Kidney glomerular epithelial cell (primary cell): Measurements from ENCODE around the gene ERN1.
"Not testable (repeated sequence)": the region's sequence is repeated elsewhere in the genome, so short reads cannot be mapped to it uniquely, and the experiment has no call there.

Experiments used
- DNase-seq: peaks from one replicate; lab custom pipeline; 2025; lab: John Stamatoyannopoulos, UW

The ERN1 gene

DNA sequence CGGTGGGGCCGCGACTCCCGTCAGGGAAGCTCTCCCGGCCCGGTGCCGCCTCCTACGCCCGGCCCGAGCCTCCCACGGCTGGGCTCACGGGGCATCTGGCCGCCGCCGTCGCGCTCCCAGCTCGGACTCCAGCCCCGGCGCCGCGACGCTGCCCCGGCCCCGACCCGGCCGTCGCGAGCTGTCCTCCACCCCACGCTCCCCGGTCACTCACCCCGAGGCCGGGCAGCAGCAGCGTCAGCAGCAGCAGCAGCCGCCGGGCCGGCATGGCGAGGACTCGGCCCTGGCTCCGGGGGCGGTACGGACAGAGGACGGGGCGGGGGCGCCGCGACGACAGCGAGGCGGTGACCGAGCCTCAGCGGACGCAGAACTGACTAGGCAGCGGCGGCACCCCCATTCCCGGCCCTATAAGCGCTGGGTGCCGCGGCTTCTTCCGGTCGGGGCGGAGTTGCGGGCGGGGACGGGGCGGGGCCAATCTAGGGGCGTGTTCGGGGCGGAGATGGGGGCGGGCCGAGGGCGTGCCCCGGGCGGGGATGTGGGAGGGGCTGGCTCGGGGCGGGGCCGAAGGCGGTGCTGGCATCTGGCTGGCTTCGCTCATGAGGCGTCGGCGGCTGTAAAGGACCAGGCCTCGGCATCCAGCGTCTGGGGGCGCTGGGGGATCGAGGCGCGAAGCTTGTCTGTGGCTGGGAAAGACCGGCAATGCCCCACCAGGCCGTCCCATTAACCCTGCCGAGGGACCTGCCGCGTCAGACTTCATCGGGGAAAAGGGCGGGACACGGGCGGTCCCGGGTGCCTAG, at the start of gene ERN1:
Gene ERN1, minus strand, starts transcription at position 380 of the 794 bp plus-strand sequence. Its CDS starts 115 bp downstream, at position 265.
- DNase-seq, result peak; percentile 78

DNA sequence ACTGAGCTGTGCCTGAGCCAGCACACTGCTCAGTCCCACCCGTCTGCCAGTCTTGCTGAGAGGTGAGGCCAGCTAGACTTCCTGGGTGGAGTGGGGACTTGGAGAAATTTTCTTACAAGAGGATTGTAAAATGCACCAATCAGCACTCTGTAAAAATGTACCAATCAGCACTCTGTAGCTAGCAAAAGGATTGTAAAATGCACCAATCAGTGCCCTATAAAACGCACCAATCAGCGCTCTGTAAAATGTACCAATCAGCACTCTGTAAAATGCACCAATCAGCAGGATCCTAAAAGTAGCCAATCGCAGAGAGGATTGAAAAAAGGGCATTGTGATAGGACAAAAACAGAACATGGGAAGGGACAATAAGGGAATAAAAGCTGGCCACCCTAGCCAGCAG, 49.1 kb upstream of the ERN1 start:
- DNase-seq, result not testable (repeated sequence)

DNA sequence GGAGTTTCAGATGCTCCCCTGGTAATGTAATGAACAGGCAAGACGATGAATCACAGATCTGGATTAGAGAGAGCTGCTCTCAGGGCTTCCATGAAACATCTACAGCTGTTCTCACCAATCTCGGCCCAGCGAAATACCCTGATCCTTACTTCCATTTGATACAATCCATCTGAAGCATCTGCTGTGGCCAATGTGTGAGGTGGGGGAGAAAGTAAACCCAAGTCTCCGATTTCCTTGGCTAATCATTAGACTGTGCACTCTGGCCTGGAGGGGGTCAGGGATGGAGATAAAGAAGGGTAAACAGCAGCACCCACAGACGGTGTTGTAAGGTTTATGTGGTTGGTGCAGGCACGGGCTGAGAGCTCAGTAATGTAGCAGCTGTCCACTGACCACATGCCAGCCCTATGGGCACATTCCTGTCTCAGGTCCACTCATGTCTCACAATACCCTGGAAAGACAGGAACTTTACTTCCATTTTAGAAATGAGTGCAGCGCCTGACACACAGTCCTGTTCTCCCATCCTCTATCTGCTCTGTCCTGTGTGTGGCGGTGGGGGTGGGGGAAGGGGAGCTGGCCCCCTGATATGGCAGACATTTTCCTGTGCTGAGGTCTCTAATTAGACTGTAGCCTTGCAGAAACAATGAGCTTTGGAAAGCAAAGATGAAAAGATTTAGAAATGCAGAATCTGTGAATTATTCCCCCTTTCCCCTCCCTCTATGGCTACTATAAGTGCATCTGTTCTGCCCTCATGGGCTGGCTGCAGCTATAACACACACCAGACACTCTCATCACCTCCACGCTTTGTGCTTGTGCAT, 48.3 kb upstream of the ERN1 start:
- no peak for DNase-seq

DNA sequence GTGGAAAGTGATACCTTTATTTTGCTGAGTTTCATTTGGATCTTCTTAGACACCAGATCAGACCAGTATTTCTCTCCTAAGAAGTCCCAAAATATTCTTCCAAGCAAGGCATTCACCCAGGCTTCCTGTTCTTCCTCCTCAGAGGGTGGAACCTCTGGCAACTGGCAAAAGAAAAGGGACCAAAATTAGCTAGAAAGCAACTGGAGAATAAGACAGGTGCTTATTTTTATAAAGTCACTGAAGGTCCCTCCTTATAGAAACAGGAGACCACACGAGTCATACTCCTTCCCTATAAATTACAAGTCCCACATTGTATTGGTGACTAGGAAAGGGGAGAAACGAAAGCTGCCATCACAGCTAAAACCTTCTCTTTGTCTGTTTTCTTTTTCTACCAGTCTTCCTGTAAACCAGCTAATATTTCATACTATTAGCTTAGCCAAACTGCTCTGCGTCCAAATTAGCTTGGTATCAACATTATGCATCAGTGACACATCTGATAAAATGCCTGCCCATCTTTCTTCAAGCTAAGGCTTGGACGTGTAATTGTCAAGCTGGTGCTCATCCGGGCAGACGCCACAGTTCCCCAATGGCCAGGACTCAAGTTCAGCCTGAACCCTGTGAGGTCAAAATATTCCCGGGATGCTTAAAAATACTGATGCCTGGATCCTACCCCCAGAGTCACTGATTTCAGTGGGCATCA, 47.5 kb upstream of the ERN1 start:
- no peak for DNase-seq

DNA sequence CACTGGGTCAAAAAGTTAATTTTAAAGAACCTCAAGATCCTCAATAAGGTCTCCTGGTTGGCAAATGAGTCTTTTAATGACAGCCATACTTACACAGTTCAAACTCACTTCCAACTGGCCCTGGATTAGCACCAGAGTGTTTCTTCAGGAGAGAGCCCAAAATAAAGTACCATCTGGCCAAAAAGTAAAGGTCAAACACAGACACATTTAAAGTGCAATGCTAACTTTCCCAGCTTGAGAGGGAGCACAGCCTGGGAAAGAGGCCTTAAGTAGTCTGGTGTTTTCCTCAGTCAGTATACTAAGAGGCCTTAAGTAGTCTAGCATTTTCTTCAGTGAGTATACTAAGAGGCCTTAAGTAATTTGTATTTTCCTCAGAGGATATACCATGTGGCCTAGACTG, 46.6 kb upstream of the ERN1 start:
- no peak for DNase-seq

DNA sequence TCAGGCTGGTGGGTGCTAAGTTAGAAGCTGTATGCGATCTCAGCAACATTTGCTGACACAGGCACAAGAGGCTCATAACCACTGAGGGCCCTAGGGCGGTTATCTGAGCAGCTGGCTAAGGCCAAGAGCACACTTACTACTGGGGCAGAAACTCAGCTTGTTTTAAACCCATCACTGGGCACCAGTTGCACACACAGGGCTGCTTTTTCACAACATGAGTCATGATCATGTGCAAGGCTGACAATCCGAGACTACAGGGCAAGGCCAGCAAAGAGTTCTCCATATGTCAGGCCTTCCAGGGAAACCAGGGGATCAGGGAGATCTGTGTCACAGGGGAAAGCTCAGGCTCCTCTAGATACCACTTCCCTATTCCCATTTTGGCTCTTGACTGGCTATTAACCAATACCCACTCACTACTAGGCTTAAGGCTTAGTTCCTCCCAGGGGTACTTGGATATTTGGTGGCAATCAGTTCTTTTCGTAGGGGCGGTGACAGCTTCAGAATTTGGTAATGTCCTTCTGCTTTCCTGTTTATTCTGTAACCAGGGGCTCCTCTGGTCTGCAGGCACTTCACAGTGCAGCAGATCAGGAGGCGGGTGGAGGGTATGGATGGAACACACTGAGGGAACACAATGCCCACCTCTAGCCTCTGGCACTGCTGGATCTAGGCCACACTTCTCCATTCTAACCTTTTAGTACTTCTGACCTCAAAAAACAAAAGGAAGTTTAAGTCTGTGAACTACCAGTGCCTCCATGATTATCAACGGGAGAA, 44.9 kb upstream of the ERN1 start:
- DNase-seq, result no peak

DNA sequence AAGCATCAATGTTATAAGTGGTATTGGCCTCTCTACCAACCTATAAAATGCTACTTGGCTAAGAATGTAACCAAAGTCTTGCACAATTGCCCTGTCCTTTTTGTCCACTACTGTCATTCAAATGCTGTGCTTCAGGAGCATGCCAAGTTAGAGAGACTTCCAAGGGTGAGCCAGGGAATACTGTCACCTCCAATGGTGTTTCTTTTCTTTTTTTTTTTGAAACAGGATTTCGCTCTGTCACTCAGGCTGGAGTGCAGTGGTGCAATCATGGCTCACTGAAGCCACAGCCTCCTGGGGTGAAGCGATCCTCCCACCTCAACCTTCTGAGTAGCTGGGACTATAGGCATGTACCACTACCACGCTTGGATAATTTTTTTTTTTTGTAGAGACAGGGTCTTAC, 43.7 kb upstream of the ERN1 start:
- DNase-seq, result no peak

DNA sequence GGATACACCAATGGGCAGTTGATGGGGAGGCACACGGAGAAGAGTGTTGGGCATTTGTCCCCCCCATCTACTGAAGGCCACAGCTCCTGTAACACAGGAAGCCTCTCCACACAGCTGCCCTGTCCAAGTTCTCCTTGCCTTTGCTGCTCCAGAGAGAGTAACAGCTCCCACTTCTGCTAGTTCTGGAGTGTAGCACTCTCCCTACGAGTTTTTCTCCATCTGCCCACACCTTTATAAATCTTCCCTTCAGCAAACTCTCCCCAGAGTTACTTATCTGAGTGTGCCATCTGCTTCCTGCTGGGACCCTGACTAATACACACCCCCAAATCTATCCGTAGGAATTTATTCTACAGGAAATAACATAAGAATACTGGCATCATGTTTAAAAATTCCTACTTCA, 42.6 kb upstream of the ERN1 start:
- DNase-seq, result no peak

DNA sequence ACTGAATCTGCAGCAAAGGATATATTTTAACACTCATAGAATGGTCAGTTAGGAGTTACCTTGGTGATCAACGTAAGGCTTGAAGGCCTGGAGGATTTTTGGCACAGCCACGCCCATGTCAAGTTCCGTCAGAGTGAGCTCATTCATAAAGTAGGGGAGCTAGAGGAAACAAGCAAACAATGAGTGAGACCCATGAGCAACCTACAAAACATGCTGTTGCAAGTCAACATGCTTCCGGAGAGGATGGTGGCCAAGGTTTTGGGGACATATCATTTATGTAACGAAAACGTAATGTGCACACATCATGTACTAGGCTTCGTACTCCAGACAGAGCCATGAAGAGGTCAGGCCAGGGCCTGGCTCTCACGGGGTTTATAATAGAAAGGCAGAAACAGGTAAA, 41.1 kb upstream of the ERN1 start:
- DNase-seq, result no peak

DNA sequence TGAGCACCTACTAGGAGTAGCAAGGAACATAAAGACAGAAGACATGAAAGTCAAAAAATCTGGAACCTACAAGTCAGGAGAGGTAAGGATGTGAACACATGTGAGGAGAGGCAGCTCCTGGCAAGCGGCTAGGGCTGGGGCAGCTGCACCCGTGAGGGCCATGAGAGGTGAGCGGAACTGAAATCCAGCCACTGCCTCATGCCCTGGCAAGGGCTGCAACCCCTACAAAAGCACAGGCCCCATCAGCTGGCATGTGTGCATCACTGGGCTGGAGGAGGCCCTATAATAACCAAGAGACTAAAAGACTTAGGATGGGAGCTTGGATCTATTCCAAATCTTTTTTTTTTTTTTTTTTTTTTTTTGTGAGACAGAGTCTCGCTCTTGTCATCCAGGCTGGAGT, 40.3 kb upstream of the ERN1 start:
- no peak for DNase-seq

DNA sequence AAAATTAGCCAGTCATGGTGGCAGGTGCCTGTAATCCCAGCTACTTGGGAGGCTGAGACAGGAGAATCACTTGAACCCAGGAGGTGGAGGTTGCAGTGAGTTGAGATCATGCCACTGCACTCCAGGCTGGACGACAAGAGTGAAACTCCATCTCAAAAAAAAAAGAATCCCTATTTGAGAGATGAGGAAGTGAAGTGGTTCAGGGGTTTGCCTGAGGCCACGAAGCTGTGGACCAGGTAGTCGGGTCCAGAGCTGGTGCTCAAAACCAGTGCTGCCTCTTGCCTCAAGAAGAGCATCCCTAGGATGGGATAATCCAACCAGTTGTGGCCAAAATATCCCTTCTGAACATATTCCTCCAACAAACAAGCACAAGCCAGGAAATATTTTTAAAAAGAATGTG, 37.7 kb upstream of the ERN1 start:
- not testable (repeated sequence) for DNase-seq

DNA sequence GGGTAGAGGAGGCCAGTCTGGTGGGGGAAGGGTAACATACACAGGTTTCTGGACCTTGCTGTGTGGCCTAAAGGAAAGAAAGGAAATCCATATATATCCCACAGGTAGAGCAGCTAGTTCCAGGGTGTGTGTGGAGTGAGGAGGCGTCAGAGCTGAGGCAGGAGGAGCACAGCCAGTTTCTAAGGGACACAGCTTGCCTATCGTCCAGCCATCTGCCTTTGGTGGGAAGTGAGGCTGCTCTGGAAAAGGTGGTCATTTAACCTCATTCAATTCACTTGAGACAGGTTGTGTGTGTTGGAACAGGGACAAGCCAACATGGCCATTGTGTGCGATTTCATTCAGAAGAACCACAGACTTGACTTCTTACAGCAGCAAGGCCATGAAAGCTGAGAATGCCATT, 36.9 kb upstream of the ERN1 start:
- no peak for DNase-seq

DNA sequence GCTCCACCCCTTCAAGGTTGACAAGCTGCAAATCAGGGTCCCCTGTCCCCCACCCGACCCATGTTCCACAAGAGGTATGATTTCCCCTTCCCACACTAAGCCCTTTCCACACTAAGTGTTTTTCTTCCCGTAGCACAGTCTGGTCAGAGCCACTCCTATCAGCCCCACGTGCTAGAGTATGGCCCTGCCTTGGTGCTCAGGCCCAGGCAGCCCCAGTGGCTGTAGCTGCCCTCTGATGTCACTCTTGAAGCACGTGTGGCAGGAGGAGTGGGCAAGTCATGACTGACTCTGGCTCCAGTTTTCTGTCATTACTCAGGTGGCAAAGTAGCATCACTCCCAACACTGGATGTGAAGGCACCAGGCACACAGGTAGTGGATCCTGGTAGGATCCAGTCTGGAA, 35.4 kb upstream of the ERN1 start:
- no peak for DNase-seq

DNA sequence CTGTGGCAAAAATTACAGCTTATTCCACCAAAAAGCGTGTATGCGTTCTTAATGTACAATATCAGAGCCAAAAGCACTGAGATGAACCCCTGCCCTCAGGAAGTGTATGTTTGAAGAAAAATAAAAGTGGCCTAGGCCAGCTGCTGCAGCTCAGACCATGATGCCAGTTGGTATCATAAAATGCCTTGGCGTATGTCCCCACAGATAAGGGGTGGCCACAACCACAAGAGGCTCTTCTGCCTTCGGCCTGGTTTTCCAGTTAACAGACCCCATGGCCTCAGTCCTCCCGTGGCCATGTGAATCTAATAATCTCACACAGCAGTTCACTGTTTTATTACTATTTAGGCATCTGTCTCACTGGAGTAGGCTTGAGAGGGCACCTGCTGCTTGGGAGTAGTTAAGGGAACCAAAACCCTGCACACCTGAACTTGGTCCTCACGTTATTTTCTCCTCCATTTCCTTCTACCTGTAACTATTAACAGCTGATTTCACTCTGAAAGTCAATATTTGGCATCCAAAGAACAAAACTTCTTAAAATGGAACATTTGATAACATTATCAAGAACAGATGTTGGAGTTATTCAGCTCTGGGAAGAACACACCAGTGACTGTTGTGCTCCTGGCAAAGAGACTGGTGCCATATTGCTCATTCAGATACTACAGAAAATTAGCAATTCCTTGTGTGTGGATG, 34.8 kb upstream of the ERN1 start:
- no peak for DNase-seq

DNA sequence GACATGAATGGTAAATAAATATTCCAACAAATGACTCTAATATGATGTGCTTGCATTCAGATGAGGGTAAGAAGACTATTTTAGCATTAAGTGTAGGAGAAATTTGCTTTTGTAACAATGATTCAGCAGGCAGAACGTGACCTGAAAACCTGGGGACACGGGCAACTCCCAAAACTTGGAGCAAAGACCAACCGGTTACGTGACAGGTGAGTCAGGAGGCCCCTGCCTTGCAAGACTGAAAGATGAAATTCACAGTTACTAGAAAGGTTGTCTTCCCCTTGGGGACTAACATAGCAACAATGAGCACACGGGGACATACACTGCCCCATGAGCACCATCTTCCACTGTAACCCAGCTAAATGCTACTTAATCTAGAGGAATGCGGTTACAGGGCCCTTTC, 33.5 kb upstream of the ERN1 start:
- no peak for DNase-seq

DNA sequence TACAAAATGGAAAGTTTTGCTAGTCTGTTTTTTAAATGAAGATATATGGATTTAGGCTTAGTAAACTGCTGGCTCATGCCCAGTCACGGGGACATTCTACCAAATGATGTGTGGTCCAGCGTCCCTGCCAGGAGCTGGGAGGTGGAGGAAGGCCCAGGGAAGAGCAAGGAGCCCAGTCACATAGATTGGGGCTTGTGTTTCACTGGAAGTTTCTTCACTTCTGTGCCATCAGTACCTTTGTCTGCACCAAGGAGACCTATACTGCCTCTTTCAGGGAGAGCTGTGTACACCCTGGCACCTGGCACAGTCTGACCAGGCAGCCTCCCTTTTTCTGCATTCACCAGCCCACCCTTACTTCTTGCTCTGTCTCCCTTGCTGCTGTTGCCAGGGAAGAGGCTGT, 32.6 kb upstream of the ERN1 start:
- no peak for DNase-seq

DNA sequence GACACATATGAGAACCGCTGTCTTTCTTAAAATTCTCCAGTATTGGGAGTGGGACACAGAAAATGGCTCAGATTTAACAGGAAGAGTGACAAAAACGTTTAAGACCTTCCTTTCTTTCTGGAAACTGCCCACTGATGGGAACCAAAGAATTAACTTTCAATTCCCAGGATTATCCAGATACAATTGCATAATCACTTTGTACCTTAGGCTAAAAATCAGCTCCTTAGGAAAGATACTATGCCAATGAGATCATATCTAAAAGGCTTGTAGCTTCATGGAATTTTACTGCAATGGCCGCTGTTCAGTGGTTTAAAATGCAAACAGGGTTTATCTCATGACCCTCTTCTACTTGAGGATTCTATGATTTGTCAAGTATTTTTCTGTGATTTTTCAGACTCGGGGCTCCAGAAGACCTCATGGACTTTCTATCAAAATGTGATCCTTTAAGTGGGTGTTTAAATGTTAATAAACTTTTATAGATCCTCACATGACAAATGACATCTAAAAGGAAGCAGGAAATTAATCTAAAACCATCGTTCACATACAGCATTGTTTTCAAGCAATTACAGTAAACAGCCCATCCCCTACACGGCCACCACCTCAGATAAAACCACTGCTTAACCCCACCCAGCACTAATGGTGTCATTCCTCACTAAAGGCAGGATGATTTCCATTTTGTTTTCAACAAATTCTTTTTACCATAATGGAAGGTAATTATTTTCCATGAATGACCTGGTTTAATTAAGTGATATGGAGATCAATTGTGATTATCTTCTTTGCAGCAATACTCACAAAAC, 31.6 kb upstream of the ERN1 start:
- no peak for DNase-seq

DNA sequence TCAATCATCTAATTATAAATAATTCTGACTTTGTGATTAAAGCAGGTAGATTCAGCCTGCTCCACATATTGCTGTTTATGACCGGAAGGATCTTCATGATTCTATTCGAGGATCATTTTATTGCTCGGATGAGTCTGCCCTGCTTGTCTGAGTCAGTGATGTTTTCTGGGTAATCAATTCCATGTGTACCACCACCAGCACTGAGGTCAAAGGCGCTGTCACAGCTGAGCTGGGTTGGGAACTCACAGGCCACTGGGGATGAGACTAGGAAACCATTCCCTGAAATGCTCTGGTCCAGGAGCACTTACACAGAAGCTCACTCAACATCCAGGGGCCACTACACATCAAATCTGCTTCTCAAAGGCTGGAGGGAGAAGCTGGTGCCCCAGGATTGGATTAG, 30.4 kb upstream of the ERN1 start:
- no peak for DNase-seq

DNA sequence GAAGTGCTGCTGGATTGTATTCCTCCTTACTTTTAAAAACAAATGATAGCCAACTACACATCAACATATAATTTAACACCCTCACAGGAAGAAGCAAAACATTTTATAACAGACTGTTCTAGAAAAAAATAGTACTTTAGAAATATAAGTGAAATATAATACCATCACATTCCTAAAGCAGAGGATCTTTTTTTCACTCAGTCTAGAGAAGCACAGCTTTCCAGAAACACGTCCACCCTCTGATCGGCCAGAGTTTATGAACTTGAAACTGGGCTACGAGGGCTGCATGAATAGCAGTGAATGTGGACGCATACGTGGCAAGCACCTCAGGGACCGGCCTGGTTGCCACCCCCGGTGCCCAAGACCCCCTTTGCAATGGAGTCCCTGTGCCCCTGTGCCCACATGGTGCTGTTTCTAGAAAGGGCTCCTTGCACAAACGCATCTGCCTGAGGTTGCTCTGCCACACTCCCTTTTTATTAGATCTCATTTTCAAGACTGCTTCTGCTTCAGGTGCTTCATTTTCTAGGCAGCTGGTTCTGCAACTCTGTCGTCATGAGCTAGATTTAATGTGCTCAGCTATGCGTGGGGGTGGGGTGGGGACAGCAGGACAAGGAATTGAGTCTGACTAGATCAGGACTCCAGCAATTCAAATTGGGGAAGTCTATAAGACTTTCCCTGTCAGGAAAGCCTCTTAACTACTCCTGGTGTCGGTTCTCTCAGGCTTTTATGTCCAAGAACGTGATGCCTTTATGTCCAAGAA, 29.1 kb upstream of the ERN1 start:
- DNase-seq, result no peak

DNA sequence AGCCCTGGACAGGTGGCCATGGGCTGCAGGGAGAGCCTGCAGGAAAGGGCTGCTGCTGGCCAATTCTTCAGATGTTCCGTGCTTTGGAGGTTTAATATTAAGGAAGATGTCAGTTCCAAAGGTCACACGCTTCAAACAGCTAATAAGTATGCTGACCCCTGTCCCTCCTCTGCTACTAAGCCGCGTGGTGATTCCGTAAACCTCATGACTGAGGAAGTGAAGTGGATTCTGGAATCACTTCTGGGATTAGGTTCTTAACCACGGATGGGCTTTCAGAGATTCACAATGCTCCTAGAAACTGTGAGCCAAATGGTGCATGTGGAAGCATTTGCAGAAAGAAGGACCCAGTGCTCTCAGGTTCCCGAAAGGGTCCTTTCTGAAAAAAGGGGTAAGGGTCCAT, 28.5 kb upstream of the ERN1 start:
- DNase-seq, result no peak
